Astrocyte of the hippocampus (primary cell): ENCODE data around the gene ANGPT4.

ENCODE experiments used
- DNase-seq: peaks from one replicate; pipeline ENCODE4 v3.0.0; 2011; ENCODE audit warnings: low read depth, low spot score

ANGPT4 gene, protein sequence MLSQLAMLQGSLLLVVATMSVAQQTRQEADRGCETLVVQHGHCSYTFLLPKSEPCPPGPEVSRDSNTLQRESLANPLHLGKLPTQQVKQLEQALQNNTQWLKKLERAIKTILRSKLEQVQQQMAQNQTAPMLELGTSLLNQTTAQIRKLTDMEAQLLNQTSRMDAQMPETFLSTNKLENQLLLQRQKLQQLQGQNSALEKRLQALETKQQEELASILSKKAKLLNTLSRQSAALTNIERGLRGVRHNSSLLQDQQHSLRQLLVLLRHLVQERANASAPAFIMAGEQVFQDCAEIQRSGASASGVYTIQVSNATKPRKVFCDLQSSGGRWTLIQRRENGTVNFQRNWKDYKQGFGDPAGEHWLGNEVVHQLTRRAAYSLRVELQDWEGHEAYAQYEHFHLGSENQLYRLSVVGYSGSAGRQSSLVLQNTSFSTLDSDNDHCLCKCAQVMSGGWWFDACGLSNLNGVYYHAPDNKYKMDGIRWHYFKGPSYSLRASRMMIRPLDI

DNA sequence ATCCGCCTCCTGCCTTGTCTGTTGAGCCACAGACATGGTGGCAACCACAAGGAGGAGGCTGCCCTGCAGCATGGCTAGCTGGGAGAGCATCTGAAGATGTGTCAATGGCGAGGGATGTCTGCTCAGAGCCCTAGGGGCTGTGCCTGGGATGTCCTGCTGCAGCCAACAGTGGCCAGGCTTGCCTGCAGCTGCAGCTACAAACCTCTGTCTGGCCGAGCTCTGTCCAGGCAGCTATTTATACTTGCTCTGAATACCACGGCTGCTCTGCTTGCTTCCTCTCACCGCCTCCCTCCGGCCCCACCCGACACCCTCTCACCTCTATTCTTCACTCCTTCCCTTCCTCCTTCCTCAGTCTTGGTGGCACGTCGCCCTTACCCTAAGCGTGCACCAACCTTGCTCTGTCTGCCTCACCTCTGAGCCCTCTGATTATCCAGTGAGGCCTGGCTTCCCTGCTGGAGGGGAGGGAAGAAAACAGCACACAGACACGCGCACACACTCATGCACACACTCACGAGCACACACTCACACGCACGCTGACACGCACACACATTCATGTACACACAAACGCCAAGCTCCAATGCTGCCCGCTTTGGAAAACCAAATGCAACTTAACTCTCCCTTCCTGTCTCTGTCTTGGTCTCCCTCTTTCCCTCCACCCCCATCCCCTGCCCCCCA is at the start of gene ANGPT4:
TSS of gene ANGPT4 (minus strand) at position 210 of the 675 bp plus-strand sequence. CDS start at position 90, 120 bp downstream.
- DNase-seq, result no peak

DNA sequence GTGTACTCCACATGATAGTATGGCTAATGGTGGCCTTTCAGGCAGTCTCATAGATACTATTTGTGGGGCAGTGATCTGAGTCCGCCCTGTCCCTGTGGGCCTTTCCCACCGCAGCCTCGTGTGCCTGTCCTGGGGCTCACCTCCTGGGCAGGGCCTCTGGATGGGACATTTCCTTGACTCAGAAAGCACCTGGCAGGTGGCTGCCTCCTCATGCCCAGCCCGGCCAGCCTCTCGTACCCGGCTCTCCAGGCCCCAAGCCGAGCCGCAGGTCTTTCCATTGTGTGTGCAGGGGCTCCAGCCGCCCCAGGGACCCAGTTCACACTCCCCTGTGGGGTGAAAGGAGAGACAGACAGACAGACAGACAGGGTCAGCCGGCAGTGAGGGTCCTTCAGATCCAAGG is 47.7 kb upstream of the ANGPT4 start:
- no peak for DNase-seq

DNA sequence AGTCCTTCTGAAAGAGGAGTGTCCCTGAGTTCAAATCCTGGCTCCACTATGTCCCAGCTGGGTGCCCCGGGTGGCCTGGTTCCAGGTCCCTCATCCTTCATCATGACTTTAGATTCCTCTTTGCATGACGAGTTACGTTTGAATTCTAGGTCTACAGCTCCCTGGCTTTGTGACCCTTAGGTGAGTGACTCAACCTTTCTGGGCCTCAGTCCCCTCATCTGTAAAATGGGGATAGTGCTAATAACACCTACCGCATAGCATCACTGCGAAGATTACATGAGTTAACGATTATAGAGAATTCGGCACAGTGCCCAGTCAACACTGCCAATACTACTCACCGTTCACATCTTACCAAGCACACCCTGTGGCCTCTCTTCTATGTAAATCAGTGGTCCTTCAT is 46.5 kb upstream of the ANGPT4 start:
- no peak for DNase-seq

DNA sequence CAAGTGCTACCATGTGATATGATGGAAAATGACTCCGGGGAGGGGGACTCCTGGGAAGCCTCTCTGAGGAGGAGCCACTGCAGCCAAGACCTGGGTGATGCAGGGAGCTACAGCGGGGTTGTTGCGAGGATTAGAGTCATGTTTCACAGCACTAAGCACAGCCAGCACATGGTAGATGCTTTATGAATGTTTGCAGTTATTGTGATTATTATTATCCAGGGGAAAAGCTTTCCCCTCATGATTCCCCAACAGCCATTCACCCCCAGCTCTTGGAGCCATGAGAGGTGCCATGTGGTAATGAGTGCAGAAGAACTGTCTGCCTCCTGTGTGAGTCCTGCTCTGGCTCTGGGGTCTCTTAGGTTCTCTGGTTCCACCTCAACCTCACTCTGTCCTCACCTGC is 46.1 kb upstream of the ANGPT4 start:
- no peak for DNase-seq

DNA sequence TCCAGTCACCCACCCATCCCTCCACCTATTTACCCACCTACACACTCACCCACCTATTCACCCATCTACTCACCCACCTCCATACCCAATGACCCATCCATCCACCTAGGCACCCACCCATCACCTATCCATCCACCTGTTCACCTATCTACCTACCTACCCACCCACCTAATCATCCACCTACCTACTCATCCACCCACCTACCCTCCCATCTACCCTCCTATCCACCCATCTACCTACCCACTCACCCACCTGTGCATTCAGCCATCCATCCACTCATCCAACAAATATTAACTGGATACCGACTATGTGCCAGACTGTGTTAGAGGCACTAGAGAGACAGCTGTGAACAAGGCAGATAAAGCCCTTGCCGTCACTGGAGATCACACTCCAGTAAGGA is 45.6 kb upstream of the ANGPT4 start:
- DNase-seq, result no peak

DNA sequence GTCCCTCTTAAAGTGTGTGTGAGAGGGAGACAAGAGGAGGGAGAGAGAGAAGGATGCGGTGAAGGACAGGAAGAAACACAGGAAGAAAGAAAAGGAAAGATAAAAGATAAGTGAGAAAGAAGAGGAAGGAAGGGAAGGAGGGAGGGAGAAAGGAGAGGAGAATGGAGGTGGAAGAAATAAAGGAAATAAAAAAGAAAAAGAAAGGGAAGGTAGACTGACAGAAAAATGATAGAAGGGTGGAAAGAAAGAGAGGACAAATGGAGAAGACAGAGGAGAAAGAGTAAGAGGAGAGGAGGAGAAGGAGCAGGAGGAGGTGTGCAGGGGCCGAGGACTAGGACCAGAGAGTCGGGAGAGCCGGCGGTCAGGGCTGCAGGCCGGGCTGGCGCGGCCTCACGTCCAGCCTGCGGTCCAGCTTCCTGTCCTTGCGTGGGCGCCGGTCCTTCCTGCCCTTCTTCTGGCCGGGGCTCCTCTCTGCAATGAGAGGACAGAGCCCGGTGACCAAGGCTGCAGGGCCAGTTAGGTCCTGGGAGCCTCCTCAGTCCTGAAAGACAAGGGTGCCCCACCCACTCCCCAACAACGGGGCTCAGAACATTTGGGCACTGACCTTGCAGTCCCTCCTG is 44.0 kb upstream of the ANGPT4 start:
- no peak for DNase-seq

DNA sequence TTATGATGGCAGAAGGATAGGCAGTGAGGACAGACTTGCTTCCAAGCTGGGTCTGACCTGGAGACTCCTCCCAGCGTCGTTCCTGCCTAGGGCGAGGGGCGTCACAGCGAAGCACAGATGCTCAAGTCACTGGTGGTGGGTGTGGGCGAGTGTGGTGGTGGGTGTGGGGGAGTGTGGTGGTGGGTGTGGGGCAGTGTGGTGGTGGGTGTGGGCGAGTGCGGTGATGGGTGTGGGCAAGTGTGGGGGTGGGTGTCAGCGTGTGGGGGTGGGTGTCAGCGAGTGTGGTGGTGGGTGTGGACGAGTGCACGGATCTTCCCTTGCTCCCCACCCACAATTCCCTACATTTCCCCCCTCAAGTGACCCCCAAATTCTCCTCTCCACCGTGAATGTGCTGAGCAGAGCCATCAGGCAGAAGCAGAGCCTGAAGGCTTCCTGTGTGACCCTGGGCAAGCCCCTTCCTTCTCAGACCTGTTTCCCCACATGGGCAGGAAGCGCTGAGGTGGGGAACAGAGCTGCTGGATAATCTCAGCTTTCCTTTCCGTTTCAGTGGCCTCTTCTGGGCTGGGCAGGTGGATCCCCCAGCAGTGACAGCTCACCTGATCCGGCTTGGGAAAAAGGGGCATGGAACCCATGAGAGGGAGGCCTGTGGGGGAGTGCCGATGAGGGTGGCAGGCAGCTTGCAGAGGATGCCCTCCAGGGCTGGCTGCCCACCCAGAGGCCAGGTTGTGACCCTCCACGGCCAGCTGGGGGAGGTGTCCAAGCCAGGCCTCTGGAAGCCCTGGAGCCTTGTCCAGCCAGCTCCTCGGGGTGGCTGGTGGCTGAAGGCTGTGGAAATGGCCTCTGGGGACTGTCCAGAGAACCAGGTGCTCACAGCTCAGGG is 43.0 kb upstream of the ANGPT4 start:
- no peak for DNase-seq

DNA sequence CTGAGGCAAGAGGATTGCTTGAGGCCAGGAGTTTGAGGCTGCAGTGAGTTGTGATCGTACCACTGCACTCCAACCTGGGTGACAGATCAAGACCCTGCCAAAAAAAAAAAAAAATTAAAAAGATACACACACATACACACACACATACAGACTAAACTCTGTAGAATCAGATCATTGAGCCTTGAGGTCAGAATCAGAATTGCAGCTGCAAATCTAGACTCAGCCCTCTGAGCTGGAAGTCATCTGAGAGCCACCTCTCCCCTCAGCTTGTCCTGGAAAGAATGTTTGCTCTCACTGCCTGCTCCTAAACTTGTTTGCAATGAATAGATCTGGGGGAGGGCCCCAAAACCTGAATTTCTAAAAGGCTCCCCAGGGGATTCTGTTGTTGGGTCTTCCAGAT is 41.4 kb upstream of the ANGPT4 start:
- no peak for DNase-seq

DNA sequence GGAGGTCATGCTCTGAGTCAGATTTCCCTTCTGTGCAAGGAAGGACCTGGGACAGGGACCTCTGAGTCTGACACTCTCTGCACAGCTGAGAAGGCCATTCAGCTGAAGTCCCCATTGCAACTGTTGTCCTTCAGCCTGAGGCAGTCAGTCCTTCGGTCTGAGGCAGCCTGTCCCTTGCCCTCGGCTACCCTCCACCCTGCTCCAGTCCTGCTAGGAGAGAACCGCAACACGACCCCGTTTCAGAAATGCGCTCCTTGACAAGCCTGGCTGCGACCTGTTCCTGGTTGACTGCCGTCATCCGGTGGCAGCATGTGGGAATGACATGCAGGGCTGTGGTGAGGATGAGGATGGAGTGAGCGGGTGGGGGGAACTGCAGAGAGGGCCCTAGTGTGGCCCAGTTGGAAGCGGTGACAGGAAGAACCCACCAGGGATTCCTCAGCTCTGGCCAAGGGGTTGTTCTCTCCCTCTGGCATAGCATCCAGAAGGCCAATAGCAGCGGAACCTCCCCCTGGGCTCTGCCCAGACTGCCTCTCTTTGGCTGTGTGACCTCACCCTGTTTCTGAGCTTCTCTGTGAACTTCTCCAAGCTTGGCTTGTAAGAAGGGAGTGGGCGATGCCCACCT is 40.3 kb upstream of the ANGPT4 start:
- DNase-seq, result peak; percentile 75

DNA sequence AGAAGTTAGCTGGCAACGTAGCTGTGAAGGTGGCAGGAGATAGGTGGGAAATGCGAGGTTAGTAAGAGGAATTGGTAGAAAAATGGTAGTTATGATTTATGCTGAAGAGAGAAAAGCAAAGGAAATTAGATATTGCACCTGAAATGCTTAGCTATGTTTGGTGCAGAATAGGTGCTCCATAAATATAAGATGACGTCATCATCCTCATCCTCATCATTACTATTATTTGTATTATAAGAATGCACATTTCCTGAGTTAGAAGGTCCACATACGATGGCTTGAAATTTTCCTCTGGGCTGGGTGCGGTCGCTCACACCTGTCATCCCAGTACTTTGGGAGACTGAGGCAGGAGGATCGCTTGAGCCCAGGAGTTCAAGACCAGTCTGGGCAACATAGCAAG is 39.5 kb upstream of the ANGPT4 start:
- no peak for DNase-seq

DNA sequence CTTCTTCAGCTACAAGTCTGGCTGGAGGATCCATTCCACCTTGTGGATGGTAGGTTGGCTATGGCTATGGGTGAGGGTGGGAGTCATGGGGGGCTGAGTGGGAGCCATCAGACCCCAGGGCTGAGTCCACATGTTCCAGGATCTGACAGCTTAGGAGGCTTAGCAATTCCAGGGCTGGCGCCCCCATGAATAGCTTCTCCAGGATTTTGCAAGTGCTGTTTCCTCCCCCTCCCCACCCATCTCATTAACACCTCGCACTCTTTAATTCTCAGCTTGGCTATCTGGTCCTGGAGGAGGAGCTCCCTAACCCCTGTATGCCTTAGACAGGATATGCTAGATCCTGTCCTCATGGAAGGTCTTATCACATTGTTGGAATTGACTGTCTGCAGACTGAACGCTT is 39.0 kb upstream of the ANGPT4 start:
- no peak for DNase-seq

DNA sequence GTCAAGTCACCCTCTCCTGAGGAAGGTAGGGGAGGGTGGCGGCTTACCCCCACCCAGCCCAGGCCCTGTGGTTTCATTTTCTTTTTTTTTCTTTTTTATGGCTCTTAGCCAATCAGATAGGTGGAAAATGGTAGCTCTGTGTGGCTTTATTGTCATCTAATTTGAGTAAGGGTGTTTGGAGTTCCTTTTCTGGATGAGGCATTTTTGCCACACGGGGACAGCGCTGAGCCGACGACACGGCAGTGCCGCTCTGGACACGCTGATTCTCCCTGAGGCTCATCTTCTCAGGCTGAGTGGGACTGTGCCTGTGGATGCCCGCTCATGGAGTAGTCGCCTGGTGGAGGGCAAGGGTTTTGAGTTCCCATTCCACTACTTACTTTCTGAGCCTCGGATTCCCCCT is 37.6 kb upstream of the ANGPT4 start:
- peak; percentile 6 for DNase-seq

DNA sequence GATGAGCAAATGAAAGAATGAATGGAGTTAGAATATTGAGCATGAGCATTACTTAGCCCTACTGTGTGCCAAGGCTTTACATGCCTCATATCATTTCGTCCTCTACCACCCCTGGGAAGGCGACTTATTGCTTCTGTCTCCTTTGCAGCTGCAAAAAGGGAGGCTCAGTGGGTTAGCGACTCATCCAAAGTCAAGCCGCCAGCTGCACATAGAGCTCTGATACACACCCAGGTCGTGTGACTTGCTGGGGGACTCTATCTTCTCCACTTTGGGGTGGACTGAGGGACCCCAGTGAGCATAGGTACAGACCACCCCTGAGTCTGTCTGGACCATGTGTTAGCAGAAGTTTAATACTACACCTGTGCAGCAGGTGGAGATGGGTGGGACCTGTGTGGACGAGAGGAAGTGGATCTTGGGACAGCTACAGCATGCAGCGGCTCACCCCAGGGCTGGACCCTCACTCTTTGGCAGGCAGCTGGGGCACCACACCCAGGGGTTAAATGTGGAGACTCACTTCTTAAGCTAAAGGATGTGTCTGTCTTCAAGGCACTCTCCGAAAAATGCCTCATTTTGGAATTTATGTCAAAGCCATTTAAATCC is 36.2 kb upstream of the ANGPT4 start:
- DNase-seq, result no peak

DNA sequence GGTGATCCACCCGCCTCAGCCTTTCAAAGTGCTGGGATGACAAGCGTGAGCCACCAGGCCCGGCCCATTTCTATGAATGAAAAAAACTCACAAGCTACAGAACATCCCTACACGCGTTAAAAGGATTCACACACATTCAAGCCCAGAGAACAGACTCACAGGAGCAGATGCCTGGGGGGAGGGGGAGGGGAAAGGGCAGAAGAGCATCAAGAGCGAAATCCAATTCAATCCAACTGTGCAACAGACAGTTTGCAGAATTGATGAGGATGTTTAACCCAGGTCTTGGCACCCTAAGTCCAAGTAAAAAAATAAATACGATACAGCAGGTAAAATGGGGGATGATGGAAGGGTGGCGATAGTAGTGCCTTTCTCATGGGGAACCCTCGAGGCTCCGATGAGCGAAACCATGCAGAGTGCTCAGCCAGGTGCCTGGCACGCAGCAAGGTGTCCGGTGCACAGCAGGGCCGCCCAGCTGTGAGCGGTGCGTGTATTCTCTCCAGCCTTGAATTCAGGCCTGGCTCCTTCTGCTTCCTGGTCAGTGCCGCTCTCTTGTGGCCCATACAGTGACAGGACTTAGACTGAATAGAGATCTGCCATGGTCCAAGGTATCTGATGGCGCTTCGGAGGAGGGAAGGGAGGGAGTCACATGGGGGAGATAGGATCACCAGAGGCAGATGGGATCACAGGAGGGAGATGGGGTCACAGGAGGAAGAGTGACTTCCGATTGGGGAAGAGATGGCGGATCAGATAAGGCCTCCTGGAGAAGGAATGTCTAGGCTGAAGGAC is 35.4 kb upstream of the ANGPT4 start:
- DNase-seq, result no peak

DNA sequence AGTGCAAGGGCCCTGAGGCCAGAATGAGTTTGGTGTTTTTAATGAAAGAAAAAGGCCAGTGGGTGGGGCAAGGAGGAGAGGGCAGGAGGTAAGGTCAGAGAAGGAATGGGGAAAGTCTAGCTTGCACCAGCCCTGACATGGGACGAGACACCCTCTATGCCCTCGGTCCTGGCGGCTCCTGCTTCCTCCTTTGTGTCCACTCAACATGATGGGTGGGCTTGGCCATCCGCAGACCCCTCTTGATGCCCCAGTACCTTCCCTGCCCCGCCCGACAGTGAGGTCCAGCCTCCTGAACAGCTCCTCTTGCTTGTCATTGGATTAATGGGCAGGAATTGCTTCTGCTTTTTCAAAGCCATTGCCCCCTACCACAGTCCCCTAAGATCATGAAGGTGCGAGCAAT is 33.6 kb upstream of the ANGPT4 start:
- no peak for DNase-seq

DNA sequence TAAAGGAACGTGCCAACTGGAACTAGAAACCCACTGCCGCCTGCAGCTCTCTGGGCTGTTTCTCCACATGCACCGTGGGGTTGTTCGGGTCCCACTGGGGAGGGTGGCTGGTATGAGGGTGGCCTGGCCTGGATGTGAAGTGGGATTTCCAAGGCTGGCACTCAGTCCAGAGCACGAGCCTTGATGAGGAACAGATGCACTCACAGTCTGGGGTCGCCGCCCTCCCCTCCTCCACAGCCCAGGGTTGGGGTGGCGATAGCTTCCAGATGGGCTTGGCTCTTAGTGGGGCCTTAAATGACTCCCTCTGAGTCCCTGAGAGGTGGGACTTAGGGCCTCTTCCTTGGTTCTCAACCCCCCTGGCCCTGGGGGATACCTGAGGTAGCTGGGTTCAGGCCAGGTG is 30.7 kb upstream of the ANGPT4 start:
- no peak for DNase-seq

DNA sequence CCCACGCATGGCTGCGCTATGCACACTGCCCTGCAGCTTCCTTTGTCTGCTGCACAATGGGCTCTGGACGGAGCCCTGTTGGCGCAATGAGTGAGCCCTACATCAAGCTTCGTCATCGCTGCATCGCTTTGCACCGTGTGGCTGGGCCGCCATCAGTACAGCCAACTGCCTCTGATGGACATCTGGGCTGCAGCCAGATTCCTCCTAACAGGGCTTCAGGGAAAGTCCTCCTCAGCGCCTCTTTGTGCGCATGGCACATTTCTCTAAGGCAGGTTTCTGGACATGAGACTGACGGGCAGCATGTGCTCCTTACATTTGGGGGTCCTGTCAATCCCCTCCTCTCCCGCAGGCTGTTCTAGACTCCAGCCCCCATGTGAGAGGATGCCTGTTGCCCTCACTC is 29.7 kb upstream of the ANGPT4 start:
- no peak for DNase-seq

DNA sequence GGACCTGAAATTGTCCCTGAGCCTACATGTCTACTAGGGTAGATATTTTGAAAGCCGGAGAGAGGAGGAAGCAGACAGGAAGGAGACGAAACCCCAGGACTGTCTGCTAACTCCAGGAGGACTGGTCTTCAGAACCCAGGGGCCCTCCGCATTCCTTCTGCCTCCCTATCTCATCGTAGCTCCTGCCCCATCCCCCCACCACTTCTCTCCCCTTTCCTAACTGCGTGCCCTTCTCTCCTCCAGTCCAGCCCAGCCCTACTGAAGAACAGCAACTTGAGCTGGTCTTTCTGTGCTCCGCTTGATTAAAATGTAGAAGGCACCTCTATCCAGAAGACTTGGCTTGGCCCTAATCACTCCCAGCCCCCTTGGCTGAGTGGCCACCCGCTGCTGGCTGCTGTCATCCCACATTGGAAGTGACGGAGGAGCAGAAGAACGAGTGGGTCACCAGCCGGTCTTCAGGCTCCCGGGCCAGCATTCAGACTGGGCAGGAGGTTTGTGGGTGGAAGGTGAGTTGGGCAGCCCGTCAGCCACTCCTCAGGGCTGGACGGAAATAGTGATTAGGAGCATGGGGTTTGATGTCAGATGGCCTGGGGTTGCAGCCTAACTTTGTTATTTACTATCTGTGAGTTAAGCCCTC is 28.8 kb upstream of the ANGPT4 start:
- DNase-seq, result no peak

DNA sequence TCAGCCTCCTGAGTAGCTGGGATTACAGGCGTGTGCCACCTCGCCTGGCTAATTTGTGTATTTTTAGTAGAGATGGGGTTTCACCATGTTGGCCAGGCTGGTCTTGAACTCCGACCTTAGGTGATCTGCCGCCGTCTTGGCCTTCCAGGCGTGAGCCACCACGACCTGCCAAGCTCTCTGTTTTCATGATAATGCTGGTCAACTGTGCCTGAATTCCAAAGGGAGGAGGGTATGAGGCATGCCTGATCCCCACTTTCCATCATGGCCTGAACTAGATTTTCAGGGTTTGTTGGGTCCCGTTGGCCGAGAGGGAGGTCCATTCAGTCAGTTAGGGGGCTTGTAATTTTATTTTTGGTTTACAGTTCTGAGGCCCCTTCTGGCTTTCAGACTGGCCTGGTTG is 28.0 kb upstream of the ANGPT4 start:
- no peak for DNase-seq

DNA sequence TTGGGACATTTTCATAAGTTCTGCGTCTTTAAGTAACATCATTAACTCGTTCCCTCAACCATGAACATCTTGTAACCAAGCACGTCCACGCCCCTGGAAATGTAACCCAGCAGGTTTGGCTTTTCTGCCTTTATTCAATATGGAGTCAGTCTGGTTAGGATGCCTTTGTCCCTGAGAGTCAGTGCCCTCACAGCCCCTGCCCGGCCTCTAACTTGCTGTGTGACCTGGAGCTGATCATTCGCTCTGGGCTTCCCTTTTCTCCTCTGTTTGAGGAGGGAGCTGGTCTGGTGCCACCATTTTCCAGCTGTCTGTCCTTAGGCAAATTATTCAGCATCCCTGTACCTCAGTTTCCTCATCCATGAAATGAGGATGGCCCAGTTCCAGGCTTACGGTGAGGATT is 26.5 kb upstream of the ANGPT4 start:
- DNase-seq, result no peak
